Suppressor macrophage treated with lipopolysaccharide for 1 hour (primary cell): Measurements from ENCODE around the gene B3GALNT2.
"Not testable (repeated sequence)": the region's sequence is repeated elsewhere in the genome, so short reads cannot be mapped to it uniquely, and the experiment has no call there.

Source experiments
- DNase-seq, 3 donors: peaks; one replicate each; pipeline ENCODE4 v3.0.0-alpha.2; 2020 to 2022

The B3GALNT2 gene

DNA sequence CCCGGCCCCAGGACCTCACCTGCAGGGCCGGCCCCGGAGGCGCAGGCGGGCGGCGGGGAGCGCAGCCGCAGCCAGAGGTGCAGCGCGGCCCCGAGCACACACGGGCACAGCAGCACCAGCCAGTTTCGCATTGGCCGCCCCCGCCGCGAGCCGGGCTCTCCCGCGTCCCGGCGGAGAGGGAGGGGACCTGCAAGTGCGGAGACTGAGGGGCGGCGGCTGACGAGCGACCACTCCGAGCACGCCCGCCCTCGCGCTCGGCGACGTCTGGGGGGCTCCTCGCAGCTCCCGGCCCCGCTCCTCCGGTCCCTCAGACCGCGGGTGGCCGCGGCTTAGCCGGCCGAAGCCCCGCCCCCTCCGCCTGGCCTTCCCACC, at the start of gene B3GALNT2:
Gene B3GALNT2 (minus strand): TSS at position 331 of the 372 bp plus-strand sequence. CDS start 200 bp downstream, at position 131.
- no peak for DNase-seq

DNA sequence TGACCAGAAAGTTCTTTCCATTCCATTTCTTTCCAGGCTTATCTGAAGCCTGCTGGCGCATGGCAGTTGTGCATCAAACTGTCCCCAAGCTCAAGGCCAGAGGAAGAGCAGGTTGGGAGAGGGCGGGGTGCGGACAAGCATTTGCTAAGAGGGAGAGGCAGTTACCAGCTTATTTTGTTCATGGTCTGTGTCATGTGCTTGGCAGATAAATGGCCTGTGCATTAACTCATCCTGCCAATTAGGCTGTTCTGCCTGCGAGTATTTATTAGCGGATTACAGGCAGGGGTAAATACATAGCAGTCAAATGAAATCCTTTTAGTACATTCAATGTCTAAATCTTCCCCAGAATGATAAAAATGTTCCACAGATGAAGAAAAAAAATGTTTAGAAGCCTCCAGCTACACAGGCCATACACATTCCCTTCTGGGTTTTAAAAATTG, 48.9 kb upstream of the B3GALNT2 start:
- no peak for DNase-seq

DNA sequence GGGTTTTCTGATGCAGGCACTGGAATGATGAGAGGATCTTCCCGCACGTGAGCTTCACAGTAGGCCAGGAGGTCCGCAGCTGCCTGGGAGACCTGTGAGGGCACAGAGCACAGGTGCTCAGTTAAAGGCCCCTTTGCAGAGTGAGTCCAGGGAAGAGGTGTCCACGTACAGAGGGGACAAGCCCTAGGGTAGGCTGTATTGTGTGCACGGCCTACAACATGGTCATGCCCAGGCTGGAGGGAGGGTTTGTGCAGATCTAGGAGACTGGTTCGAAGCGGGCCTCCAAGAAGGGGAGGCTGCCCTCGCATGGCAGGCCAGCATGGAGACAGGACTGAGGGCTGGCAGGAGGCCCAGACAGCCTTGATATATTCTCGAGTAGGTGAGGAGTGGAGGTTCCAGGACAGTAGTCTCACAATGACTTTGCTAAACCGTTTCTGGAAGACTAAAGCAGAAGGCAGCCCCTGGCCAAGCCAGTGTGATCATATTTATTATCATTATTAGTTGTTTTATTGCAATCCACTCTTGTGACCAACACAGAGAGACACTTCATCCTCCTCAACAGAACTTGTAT, 48.0 kb upstream of the B3GALNT2 start:
- DNase-seq: no peak

DNA sequence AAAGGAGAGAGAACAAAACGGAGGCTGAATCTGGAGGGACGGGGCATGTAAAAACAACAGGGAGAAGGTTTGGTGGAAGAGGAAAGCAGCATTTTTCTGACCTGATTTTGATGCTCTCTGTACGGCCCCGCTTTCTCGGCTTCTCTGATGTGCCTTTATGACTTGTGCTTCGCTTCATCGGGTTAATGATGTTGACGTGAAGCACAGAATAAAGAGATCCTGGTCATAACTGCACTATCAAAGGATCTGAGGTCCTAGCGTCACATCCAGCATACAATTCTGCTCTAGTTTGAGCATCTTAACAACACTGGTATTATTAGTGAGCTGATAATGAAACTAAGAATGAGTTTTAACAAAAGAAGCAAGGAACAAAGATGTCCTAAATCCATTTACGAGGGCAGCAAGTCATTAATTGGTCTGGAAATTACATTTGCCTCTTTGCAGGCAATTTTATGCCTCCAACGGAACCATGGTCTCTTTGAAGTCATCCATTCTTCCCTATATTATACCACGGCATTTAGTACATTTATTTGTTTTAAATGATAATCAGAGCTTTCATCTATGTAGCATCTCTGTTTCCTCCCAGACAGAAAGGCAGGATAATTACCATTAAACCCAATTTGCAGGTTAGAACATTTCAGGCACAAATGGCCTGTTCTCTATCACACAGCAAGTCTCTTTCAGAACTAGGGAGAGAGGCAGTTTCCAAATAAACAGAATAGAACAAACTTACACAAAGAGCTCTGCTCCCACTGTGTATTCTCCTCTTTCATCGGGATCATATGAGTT, 45.3 kb upstream of the B3GALNT2 start:
- DNase-seq: no peak

DNA sequence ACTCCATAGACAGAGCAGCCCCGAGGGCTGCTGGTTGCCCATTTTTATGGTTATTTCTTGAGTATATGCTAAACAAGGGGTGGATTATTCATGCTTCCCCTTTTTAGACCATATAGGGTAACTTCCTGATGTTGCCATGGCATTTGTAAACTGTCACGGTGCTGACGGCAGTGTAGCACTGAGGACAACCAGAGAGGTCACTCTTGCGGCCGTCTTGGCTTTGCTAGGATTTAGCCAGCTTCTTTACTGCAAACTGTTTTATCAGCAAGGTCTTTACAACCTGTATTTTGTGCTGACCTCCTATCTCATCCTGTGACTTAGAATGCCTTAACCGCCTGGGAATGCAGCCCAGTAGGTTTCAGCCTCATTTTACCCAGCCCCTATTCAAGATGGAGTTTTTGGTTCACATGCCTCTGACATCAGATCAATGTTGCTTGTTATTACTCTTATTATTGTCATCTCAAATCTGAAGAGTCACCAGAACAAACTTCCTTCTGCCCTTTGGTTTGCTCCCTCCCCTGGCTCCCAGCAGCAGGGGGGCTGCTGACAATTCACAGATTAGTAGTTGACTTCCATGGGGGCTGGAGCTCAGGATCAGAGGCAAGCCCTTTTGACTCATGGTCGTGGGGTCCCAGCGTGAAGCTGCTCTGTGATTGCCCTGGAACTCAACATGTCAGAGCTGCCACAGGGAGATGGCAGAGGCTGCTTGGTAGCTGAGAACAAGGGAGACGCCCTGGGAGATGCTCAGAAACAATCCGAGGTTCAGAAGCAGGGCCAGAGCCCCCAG, 42.3 kb upstream of the B3GALNT2 start:
- DNase-seq: peak; percentile 71

DNA sequence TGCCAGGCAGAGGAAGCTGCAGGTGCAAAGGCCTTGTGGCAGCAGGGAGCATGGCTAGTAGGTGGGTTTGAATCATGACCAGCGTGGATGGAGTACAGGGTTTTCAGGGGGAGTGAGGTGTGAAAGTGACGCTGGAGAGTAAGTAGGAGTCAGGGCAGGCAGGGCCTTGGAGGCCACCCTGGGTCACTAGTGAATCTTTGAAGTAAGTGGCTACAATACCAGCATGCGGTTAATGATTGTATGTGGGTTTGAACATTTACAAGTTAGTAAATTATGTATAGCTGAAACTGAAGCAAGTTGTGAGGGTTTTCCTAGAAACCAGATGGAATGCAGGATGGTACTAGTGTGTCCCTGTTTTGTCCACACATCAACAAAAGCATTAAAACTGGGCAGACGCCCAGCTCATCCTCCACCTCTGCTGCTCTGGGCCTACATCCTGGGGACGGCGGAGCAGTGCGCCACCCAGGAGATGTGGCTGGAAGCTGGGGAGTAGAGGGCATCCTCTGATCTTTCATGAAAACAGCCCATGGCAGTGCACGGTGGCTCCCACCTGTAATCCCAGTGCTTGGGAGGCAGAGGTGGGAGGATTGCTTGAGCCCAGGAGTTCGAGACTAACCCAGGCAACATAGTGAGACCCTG, 41.2 kb upstream of the B3GALNT2 start:
- DNase-seq: no peak

DNA sequence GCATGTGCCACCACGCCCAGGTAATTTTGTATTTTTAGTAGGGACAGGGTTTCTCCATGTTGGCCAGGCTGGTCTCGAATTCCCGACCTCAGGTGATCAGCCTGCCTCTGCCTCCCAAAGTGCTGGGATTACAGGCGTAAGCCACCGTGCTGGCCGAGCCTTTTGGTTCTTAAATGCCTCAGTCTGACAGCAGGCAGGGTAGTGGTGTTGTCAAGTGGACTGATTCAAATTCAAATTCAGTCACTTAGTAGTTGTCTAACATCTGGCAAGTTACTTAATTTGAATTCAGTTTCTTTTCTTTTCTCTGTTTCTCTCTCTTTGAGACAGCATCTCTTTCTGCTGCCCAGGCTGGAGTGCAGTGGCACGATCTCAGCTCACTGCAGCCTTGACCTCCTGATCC, 38.6 kb upstream of the B3GALNT2 start:
- not testable (repeated sequence) for DNase-seq

DNA sequence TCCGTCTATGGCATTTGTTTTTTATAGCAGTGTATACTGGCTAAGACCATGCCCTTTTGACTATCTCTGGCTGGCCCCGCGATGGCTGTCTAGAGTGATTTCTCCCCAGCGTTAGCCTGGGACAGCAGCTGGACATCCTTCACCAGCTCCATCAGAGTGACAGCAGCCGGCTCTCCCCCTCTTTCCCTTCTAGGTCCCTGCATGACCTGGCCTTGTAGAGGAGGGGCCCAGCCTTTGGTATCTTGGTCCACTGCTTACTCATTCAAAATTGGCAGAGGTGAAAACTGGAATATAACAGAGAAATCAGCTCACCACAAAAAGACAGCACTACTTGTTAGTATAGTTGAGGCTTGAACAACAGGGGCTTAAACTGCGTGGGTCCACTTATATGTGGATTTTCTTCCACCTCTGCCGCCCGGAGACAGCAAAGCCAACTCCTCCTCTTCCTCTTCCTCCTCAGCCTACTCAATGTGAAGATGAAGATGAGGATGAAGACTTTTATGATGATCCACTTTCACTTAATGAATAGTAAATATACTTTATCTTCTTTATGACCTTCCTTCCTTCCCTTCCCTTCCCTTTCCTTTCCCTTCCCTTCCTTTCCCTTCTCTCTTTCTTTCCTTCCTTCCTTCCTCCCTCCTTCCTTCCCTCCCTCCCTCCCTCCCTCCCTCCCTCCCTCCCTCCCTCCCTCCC, 29.4 kb upstream of the B3GALNT2 start:
- no peak for DNase-seq

DNA sequence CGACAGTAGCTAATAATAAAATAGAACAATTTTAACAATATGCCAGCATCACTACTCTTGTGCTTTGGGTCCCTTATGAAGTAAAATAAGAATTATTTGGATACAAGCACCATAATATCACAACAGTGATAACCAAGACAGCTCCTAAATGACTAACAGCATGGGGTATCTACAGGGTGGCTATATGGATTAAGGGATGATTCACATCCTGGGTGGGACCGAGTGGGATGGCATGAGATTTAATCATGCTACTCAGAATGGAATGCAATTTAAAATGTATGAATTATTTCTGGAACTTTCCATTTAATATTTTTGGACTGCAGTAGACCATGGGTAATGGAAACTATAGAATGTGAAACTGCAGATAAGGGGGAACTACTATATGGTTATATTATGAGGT, 28.1 kb upstream of the B3GALNT2 start:
- DNase-seq: peak; percentile 35 to 55 (median 48)

DNA sequence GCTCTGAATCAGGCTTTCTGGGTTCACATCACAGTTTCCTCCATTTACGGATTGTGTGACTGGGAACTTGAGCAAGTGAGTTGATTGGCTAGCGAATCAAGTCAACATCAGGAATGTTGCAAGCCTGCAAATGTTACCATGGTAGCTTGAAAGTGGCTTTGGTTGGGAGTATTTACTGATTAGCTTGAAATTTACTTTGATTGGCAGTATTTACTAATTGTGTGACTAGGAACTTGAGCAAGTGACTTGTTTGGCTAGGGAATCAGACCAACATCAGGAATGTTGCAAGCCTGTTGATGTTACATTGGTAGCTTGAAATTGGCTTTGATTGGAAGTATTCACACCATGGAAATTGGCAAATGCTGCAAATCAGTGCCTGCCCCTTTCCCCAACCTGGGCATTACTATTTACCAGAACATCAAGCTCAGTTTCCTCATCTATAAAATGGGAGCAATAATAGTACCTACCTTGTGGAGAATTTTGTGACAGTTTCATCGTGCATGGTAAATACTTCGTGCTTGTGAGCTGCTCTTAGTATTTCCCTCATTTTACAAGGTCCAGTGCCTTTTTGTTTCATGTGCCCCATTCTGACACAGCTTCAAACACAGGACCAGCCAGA, 23.1 kb upstream of the B3GALNT2 start:
- no peak for DNase-seq

DNA sequence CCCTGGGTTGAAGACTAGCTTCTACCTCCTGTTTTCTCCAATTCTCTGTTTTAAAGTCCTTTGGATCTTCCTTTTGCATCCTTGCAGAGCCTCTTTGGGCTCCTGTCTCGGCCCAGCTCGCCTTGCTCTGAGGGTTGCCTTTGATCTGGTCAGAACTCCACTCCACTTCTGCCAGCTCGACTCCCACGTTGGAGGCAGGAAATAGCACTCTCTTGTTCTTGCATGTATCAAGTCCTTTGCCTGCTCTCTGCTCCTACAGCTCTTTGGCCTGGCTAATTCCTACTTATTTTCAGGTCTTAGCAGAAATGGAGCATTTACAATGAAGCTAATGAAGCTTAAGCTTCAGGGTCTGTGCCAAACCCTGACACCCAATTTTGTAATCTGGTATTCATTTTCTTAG, 21.1 kb upstream of the B3GALNT2 start:
- DNase-seq: no peak

DNA sequence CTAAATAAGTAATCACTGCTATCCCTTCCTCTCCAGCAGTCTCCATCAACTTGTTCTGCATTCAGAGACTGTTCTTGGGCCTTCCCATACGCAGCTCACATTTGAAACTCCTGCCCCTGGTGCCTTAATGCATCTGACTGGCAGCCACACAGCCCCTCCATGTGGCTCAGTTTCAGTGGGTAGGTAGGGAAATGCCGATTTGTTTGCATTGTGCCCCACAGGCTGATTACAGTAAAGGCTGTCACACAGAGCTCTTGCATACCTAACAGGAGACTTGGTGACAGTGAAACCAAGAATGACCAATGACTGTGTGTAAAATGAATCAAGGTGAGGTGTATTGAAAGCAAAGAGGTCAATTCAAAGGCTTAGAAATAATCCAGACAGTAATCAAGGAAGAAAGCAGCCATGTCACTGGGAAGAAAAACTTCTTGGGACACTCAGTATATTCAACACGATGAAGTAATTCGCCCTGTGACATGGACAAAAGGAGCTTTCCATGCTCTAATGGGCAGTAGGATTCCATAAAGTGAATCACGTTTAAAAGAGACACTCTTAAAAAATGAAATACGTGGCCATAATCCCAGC, 12.7 kb upstream of the B3GALNT2 start:
- no peak for DNase-seq

DNA sequence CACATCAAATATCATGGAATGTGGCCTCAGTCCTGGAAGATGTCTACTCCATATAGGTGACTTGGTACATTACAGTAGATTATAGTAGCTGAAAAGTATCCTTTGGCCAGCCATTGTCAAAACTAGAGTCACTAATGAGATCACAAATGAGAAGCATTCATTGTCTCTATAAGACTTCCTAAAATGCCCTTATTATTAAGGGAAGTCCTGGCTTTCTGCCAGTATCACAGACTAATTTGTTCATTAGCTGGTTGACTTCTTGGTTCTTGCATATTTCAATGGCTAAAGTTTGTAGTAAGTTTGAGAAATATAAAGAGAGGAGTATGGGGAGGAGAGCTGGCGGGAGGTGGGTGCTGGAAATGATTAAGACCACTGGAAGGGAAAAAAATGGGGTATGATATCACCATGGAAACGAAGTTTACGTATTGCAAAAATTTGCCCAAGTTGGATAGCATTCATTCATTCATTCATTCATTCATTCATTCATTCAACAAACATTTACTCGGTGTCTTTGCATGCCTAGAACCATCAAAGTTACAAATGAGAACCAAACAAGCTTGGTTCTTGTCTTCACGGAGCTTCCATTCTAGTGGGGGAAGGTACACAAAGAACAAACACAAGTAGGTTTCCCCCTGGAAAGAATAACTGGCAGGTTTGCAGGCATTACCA, 11.7 kb upstream of the B3GALNT2 start:
- peak; percentile 42 to 57 (median 54) for DNase-seq

DNA sequence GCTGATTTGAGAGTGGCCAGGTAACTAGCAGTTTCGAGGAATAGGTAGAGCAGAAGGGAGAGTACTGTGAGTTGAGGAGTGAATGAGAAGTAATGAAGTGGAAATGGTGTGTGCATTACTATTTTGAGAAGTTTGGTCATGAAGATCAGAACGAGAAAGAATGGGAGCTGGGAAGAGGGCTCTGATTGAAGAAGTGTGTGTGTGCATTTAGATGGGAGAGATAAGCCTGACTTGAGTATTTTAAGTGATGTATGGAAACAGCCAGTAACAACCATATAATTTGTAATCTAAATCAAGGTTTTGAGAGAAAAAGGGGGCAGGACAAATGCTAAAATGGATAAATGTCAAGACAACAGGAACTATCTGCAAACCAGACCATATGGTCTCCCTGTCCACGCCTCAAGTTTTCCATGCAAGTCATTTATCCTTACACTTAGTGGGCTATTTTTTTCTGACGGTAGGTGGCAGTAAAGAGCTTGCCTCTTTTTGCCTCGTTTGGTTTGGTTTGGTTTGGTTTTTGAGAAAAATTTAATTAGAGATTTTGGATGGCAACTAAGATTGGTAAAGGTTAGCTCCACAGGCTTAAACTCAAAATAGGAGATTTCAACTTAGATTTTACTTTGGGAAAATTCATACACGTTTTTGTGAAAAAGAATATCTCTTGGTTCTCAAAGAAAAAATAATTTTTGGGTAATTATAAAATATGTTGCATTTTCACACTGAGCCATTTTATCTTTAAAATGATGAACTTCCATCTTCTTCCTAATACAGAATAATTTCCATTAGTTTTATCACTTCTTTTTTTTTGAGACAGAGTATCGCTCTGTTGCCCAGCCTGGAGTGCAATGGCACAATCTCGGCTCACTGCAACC, 9.5 kb upstream of the B3GALNT2 start:
- peak; percentile 83 to 87 (median 84) for DNase-seq

DNA sequence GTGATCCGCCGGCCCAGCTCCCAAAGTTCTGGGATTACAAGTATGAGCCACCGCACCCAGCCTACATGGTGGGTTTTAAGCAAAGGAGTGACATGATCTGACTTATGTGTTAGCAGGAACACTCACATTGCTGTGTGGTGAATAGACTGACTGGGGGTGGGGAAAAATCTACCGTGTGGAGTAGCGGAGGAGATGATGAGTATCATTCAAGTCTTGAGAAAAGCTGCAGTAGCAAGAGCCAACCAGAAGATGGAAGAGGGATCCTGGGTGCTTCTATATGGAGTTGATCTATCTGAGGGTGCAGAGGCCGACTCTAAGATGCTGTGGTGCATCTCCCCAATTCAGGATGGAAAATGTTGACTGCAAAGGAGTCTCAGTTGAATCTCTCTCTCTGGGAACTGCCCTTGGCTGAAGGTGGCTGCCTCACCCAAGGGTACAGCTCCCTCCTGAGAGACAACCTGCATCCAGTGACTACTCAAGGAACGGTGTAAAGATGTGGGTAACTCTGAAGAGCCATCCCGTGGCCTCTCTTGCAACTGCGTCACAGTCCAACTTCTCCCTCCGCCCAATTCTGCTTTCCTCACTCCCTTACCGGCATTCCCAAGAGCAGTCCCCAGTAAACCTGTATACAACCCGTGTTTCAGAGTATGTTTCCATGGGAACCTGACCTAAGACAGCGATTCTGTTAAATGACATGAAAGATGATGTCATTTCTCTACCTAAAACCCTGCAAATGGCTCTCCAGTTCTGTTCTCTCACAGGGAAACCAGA, 7.4 kb upstream of the B3GALNT2 start:
- DNase-seq: no peak

DNA sequence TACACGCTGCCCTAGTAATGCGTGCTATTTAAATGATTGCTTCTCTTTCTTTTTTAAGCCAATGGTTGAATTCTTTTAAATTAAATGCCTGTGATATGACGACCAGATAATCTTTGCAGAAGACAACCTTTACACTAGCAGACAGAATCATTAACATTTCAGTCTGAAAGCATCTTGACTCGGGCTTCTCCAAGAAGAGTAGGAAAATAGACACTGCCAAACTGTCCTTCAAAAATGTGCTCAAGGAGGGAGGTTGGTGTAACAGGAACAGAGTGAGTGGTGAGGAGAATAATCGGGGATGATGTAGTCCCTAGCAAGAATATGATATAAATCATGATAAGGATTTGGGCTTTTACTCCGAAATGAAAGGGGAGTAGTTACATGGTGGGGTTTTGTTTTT, 6.6 kb upstream of the B3GALNT2 start:
- no peak for DNase-seq

DNA sequence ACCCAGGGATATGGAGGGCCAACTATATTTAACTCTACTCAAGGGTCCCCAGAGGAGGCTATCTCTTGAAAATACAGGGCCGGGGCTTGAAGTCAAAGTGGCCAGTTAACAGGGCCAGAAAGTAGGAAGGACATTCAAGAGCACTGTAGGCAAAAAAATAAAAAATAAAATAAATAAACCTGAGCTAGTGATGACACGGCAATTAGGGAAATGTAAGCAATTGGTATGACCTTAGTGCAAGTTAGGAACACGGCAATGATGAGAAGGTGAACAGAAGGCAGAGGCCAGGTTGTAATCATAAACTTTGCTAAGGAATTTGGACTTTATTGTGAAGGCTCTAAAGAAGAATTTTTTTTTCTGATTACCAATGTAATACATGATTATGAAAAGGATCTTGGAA, 3.4 kb upstream of the B3GALNT2 start:
- DNase-seq: no peak

DNA sequence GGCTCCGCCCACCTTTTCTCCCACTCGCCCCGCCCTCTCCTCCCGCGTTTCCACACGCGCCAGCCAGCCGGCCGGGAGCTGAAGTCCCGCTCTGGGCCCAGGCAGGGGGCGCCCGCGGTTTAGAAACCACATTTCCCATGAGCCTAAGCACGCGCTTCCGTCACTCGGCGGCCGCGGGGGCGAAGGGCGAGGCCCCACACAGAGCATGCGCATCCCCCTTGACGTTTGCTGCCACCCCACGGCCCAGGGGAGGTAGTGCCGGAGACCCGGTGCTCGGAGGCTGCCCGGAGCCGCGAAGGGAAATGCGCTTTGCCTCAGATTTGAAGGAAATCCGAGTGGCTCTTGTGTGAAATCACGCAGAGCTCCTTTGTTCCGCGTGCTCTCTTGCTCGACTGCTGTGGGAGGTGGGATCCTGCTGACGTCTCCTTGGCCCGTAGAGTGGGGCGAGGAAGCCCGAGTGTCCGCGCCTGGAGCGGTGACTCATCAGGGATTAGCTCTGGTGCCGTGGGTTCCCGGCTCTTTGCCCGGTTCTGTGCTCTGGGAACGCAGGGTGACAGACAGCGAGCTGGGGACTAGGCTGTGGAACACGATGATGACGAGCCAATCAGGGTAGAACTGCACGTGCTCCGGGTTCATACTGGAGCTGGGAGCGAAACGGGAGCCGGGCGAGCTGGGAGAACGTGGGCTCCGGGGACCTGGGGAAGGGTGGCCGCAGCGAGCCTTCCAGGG, 406 bp upstream of the B3GALNT2 start:
- DNase-seq: peak; percentile 100
